ENCODE results near the gene AMMECR1. TPM values are rescaled to one million over a fixed set of nuclear protein-coding genes. Genes with fewer than 3 reads are reported as not detected.
"Not testable (repeated sequence)": the region's sequence is repeated elsewhere in the genome, so short reads cannot be mapped to it uniquely, and the experiment has no call there.

Gene AMMECR1
- 1 to 10 TPM; 3.7 to 4.1 TPM for total RNA-seq

- H3K27me3 Mint-ChIP-seq (ENCODE audit: low read depth), result no peaks in the 10 kb centered on the region
- H3K36me3 Mint-ChIP-seq (ENCODE audit: low read depth), result peaks cover 1% of the 10 kb centered on the region
- H3K4me3 Mint-ChIP-seq, result peak within 1 kb of the TSS; percentile 91
- H3K4me1 Mint-ChIP-seq (ENCODE audit: low read depth), result peaks cover 21% of the 10 kb centered on the region
- peak; percentile 79 for DNase-seq
- peak within 1 kb of the TSS; percentile 94 for H3K27ac Mint-ChIP-seq
- intact Hi-C loops (cut with micrococcal nuclease), result loop anchor here (1.0 to 10.0 kb wide), 8 partner anchors 88 to 781 kb away; partner anchors contain the start of genes ACSL4, NXT2 and TMEM164
- no peaks in the 10 kb centered on the region for H3K9me3 Mint-ChIP-seq
- CTCF ChIA-PET, result interaction anchor here (1.5 kb wide), 1 partner anchor 157 kb away, joined by 4 read pairs; no protein-coding TSS in a partner anchor
Observed at GRCh38 chrX:110317820-110318663, at the start of gene AMMECR1. AMMECR1 (minus strand) TSS chrX:110318085; CDS start chrX:110318071, 14 bp downstream.

- no peak overlapping the region for H3K27ac Mint-ChIP-seq
Observed at GRCh38 chrX:110363244-110363643, 45.4 kb upstream of the AMMECR1 start.

DNA sequence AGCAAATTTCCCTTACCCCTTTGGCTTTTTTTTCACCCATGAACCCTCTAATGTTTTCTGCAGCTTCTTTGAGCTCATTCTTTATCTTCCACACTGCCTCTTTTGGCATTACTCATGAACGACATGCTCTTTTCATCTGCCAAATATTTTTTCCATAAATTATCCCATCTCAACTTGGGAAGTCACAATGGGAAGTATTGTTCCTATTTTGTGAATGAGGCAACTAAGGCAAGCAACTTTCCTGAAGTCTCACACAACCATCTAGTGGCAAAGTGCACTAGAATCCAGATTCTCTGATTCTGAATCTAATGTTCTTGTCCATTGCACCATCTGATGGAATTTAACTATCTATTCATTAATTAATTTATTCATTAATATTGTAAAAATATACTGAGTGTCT is 41.4 kb upstream of the AMMECR1 start:
- H3K4me3 Mint-ChIP-seq, result no peak overlapping the region
- no peak overlapping the region for H3K27ac Mint-ChIP-seq
- H3K36me3 Mint-ChIP-seq (ENCODE audit: low read depth), result no peaks in the 10 kb centered on the region
- CTCF ChIA-PET, result no interaction called here
- H3K9me3 Mint-ChIP-seq, result peaks cover 1% of the 10 kb centered on the region
- intact Hi-C loops (cut with micrococcal nuclease), result no loop called here
- H3K27me3 Mint-ChIP-seq (ENCODE audit: low read depth), result no peaks in the 10 kb centered on the region
- no peaks in the 10 kb centered on the region for H3K4me1 Mint-ChIP-seq (ENCODE audit: low read depth)
- DNase-seq, result no peak

More at GRCh38 chrX:110363244-110363643, 45.4 kb upstream of the AMMECR1 start:
- no peak for DNase-seq
- CTCF ChIA-PET, result no interaction called here
- H3K27me3 Mint-ChIP-seq (ENCODE audit: low read depth), result no peaks in the 10 kb centered on the region
- H3K4me1 Mint-ChIP-seq (ENCODE audit: low read depth), result no peaks in the 10 kb centered on the region
- intact Hi-C loops (cut with micrococcal nuclease), result no loop called here
- no peaks in the 10 kb centered on the region for H3K36me3 Mint-ChIP-seq (ENCODE audit: low read depth)
- H3K4me3 Mint-ChIP-seq, result no peak overlapping the region
- H3K9me3 Mint-ChIP-seq, result no peaks in the 10 kb centered on the region

GRCh38 chrX:110358548-110358947 is 40.7 kb upstream of the AMMECR1 start, which contains the start of gene RTL9:
RTL9 (plus strand) TSS chrX:110358848; CDS start chrX:110450618, 91,770 bp downstream.
- no peaks in the 10 kb centered on the region for H3K36me3 Mint-ChIP-seq (ENCODE audit: low read depth)
- no peak within 1 kb of the TSS for H3K4me3 Mint-ChIP-seq
- H3K4me1 Mint-ChIP-seq (ENCODE audit: low read depth), result no peaks in the 10 kb centered on the region
- H3K27ac Mint-ChIP-seq, result no peak within 1 kb of the TSS
- DNase-seq, result no peak
- intact Hi-C loops (cut with micrococcal nuclease), result no loop called here
- peaks cover 1% of the 10 kb centered on the region for H3K9me3 Mint-ChIP-seq
- no peaks in the 10 kb centered on the region for H3K27me3 Mint-ChIP-seq (ENCODE audit: low read depth)
- CTCF ChIA-PET, result no interaction called here

- H3K36me3 Mint-ChIP-seq (ENCODE audit: low read depth), result no peaks in the 10 kb centered on the region
- DNase-seq, result no peak
- intact Hi-C loops (cut with micrococcal nuclease), result no loop called here
- no peaks in the 10 kb centered on the region for H3K9me3 Mint-ChIP-seq
- no peak overlapping the region for H3K4me3 Mint-ChIP-seq
- no peak overlapping the region for H3K27ac Mint-ChIP-seq
- no peaks in the 10 kb centered on the region for H3K27me3 Mint-ChIP-seq (ENCODE audit: low read depth)
- CTCF ChIA-PET, result no interaction called here
- H3K4me1 Mint-ChIP-seq (ENCODE audit: low read depth), result no peaks in the 10 kb centered on the region
Observed at GRCh38 chrX:110346681-110347080, 28.8 kb upstream of the AMMECR1 start.

- Mint-ChIP-seq H3K4me3 (no peak overlapping the region), H3K36me3 (ENCODE audit: low read depth) (no peaks in the 10 kb centered on the region), H3K27me3 (ENCODE audit: low read depth) (no peaks in the 10 kb centered on the region), H3K4me1 (ENCODE audit: low read depth) (peaks cover 4% of the 10 kb centered on the region), H3K27ac (no peak overlapping the region), H3K9me3 (no peaks in the 10 kb centered on the region)
- CTCF ChIA-PET, result interaction anchor here (0.6 kb wide), 1 partner anchor 193 kb away, joined by 3 read pairs; no protein-coding TSS in a partner anchor
- intact Hi-C loops (cut with micrococcal nuclease), result no loop called here
- no peak for DNase-seq
Observed at GRCh38 chrX:110341189-110342035, 23.5 kb upstream of the AMMECR1 start.

- Mint-ChIP-seq H3K4me1 (ENCODE audit: low read depth) (peaks cover 4% of the 10 kb centered on the region), H3K36me3 (ENCODE audit: low read depth) (no peaks in the 10 kb centered on the region), H3K27me3 (ENCODE audit: low read depth) (no peaks in the 10 kb centered on the region), H3K9me3 (no peaks in the 10 kb centered on the region), H3K27ac (no peak overlapping the region), H3K4me3 (no peak overlapping the region)
- intact Hi-C loops (cut with micrococcal nuclease), result no loop called here
- DNase-seq, result no peak
- CTCF ChIA-PET, result interaction anchor here (0.6 kb wide), 1 partner anchor 108 kb away, joined by 3 read pairs; no protein-coding TSS in a partner anchor
Observed at GRCh38 chrX:110338935-110339334, 21.1 kb upstream of the AMMECR1 start.

DNA sequence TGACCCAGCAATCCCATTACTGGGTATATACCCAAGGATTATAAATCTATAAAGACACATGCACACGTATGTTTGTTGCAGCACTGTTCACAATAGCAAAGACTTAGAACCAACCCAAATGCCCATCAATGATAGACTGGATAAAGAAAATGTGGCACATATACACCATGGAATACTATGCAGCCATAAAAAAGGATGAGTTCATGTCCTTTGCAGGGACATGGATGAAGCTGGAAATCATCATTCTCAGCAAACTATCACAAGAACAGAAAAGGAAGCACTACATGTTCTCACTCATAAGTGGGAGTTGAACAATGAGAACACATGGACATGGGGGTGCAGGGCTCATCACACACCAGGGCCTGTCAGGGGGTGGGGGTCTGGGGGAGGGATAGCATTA is 15.6 kb upstream of the AMMECR1 start:
- H3K9me3 Mint-ChIP-seq; CTCF ChIA-PET; H3K4me1 Mint-ChIP-seq (ENCODE audit: low read depth); H3K27me3 Mint-ChIP-seq (ENCODE audit: low read depth); H3K27ac Mint-ChIP-seq; intact Hi-C loops (cut with micrococcal nuclease); H3K4me3 Mint-ChIP-seq; DNase-seq; H3K36me3 Mint-ChIP-seq (ENCODE audit: low read depth): not testable (repeated sequence)

GRCh38 chrX:110331444-110332030 is 13.7 kb upstream of the AMMECR1 start:
- intact Hi-C loops (cut with micrococcal nuclease), result no loop called here
- Mint-ChIP-seq H3K9me3 (no peaks in the 10 kb centered on the region), H3K27me3 (ENCODE audit: low read depth) (no peaks in the 10 kb centered on the region), H3K27ac (no peak overlapping the region), H3K4me3 (no peak overlapping the region), H3K36me3 (ENCODE audit: low read depth) (no peaks in the 10 kb centered on the region), H3K4me1 (ENCODE audit: low read depth) (no peaks in the 10 kb centered on the region)
- CTCF ChIA-PET, result no interaction called here
- no peak for DNase-seq

- H3K27me3 Mint-ChIP-seq (ENCODE audit: low read depth); H3K4me3 Mint-ChIP-seq; CTCF ChIA-PET; H3K4me1 Mint-ChIP-seq (ENCODE audit: low read depth); H3K27ac Mint-ChIP-seq; intact Hi-C loops (cut with micrococcal nuclease); DNase-seq; H3K36me3 Mint-ChIP-seq (ENCODE audit: low read depth); H3K9me3 Mint-ChIP-seq: not testable (repeated sequence)
Observed at GRCh38 chrX:110328613-110329012, 10.7 kb upstream of the AMMECR1 start.

- Mint-ChIP-seq H3K4me1 (ENCODE audit: low read depth) (no peaks in the 10 kb centered on the region), H3K4me3 (no peak overlapping the region), H3K36me3 (ENCODE audit: low read depth) (no peaks in the 10 kb centered on the region), H3K27me3 (ENCODE audit: low read depth) (no peaks in the 10 kb centered on the region), H3K27ac (no peak overlapping the region), H3K9me3 (no peaks in the 10 kb centered on the region)
- intact Hi-C loops (cut with micrococcal nuclease), result no loop called here
- CTCF ChIA-PET, result interaction anchor here (0.6 kb wide), 1 partner anchor 975 kb away, joined by 3 read pairs; no protein-coding TSS in a partner anchor
- DNase-seq, result no peak
Observed at GRCh38 chrX:110327336-110327735, 9.5 kb upstream of the AMMECR1 start.

DNA sequence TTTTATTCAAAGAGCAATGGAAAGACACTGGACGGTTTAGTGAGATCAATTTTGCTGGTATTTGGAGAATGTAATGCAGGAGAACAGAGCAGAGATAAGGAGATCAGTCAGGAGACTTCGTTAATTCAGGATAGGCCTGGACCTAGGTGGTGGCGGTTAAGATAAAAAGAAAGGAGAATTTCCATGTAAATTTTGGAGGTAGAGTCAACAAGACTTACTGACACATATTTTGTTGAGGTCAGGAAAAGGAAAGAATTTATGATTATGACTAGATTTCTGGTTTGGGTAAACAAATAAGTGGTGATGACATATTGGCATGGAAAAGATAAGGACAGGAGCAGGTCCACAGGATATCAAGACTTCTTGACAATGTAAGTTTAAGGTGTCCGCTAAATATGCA is 8.8 kb upstream of the AMMECR1 start:
- Mint-ChIP-seq H3K36me3 (ENCODE audit: low read depth) (no peaks in the 10 kb centered on the region), H3K27ac (no peak overlapping the region), H3K4me3 (no peak overlapping the region), H3K27me3 (ENCODE audit: low read depth) (no peaks in the 10 kb centered on the region), H3K9me3 (no peaks in the 10 kb centered on the region), H3K4me1 (ENCODE audit: low read depth) (no peaks in the 10 kb centered on the region)
- intact Hi-C loops (cut with micrococcal nuclease), result no loop called here
- DNase-seq, result no peak
- CTCF ChIA-PET, result no interaction called here

Measured in activated naive CD4-positive, alpha-beta T cell treated with anti-CD3 and anti-CD28 coated beads for 36 hours (primary cell).